ENCODE data around the gene UBE2S. TPM values are rescaled to one million over a fixed set of nuclear protein-coding genes. Genes with fewer than 3 reads are reported as not detected.

The UBE2S gene
- total and polyA plus RNA-seq, 12 donors: 8.8 to 57.1 (median 18.8) TPM

DNA sequence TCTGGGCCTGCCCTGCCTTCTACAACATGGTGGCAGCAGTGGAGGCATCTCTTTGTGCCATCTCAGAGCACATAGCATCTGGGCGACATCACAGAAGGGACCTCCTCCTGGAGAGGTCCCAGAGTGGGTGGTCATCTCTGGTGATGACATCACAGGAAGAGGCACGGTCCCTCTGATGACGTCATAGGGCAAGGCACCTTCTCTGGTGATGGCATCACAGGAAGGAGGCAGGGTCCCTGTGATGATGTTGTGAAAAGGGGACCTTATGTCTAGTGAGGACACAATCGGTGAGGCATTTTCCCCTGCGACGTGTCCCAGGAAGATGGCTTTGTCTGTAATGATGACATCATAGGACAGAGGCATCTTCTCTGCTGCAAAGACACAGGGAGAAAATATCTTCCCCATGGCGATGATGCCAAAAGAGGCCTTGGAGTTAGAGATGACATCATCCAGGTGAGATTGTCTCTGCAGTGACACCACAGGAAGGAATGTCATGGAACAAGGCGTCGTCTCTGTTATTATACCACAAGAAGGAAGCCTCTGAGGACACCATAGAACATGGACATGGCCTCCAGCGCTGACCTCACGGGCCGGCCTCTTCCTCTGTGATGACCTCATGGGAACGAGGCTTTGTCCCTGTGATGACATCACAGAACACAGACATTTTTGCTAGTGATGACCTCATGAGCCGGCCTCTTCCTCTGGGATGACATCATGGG, 24.8 kb upstream of the UBE2S start:
- TF ChIP-seq, protein P1, sequence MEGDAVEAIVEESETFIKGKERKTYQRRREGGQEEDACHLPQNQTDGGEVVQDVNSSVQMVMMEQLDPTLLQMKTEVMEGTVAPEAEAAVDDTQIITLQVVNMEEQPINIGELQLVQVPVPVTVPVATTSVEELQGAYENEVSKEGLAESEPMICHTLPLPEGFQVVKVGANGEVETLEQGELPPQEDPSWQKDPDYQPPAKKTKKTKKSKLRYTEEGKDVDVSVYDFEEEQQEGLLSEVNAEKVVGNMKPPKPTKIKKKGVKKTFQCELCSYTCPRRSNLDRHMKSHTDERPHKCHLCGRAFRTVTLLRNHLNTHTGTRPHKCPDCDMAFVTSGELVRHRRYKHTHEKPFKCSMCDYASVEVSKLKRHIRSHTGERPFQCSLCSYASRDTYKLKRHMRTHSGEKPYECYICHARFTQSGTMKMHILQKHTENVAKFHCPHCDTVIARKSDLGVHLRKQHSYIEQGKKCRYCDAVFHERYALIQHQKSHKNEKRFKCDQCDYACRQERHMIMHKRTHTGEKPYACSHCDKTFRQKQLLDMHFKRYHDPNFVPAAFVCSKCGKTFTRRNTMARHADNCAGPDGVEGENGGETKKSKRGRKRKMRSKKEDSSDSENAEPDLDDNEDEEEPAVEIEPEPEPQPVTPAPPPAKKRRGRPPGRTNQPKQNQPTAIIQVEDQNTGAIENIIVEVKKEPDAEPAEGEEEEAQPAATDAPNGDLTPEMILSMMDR (IDR thresholded peaks at IDR 0.05): no peak
- TF ChIP-seq POLR2A (IDR thresholded peaks at IDR 0.05): no peak
- Histone ChIP-seq H3K9me3 (replicated peaks in 1 of 3) (no peaks in the 10 kb centered on the region), H3K27ac (no peak overlapping the region), H3K4me3 (no peak overlapping the region), H3K36me3 (replicated peaks in 1 of 2) (no peaks in the 10 kb centered on the region), H3K4me1 (replicated peaks in 1 of 2) (no peaks in the 10 kb centered on the region), H3K27me3 (peaks cover 31% of the 10 kb centered on the region)
- 82 to 92% (median 87%) methylated on average over 10 to 14 of the region's 14 CpGs for WGBS, 4 donors
- no peak for DNase-seq
- intact Hi-C loops (cut with DNase I): no loop called here

- Histone ChIP-seq H3K27me3 (peaks cover 31% of the 10 kb centered on the region), H3K36me3 (replicated peaks in 1 of 2) (no peaks in the 10 kb centered on the region), H3K27ac (no peak overlapping the region), H3K9me3 (replicated peaks in 1 of 3) (no peaks in the 10 kb centered on the region), H3K4me3 (no peak overlapping the region), H3K4me1 (replicated peaks in 1 of 2) (no peaks in the 10 kb centered on the region)
- no peak for DNase-seq
- TF ChIP-seq POLR2A (IDR thresholded peaks at IDR 0.05): no peak
- TF ChIP-seq, protein P1 (IDR thresholded peaks at IDR 0.05): no peak
- intact Hi-C loops (cut with DNase I): no loop called here
- 89 to 100% (median 95%) methylated on average over 1 of the region's 1 CpG for WGBS, 4 donors
Observed at GRCh38 chr19:55431183-55431582, 23.6 kb upstream of the UBE2S start.

- intact Hi-C loops (cut with DNase I): no loop called here
Observed at GRCh38 chr19:55426042-55426441, 18.5 kb upstream of the UBE2S start.

GRCh38 chr19:55424518-55424917, 16.9 kb upstream of the UBE2S start:
- WGBS, 4 donors: 67 to 76% (median 72%) methylated on average over 2 to 3 of the region's 3 CpGs
- Histone ChIP-seq H3K27me3 (no peaks in the 10 kb centered on the region), H3K36me3 (replicated peaks in 1 of 2) (no peaks in the 10 kb centered on the region), H3K9me3 (replicated peaks in 1 of 3) (no peaks in the 10 kb centered on the region), H3K27ac (no peak overlapping the region), H3K4me3 (no peak overlapping the region), H3K4me1 (replicated peaks in 1 of 2) (no peaks in the 10 kb centered on the region)
- intact Hi-C loops (cut with DNase I): no loop called here
- no peak for DNase-seq
- TF ChIP-seq, protein P1 (IDR thresholded peaks at IDR 0.05): no peak
- TF ChIP-seq POLR2A (IDR thresholded peaks at IDR 0.05): no peak

More at GRCh38 chr19:55426042-55426441, 18.5 kb upstream of the UBE2S start:
- 62 to 75% (median 69%) methylated on average over 2 of the region's 2 CpGs for WGBS, 4 donors
- peaks cover 6% of the 10 kb centered on the region for H3K27me3 ChIP-seq
- H3K4me3 ChIP-seq: no peak overlapping the region
- no peaks in the 10 kb centered on the region for H3K36me3 ChIP-seq (replicated peaks in 1 of 2)
- DNase-seq: no peak
- TF ChIP-seq, protein P1 (IDR thresholded peaks at IDR 0.05): no peak
- TF ChIP-seq POLR2A (IDR thresholded peaks at IDR 0.05): no peak
- H3K27ac ChIP-seq: no peak overlapping the region
- no peaks in the 10 kb centered on the region for H3K9me3 ChIP-seq (replicated peaks in 1 of 3)
- no peaks in the 10 kb centered on the region for H3K4me1 ChIP-seq (replicated peaks in 1 of 2)
